GM18867 (cell line): Measurements from ENCODE around the gene FRMD8.
"Not testable (repeated sequence)": the region's sequence is repeated elsewhere in the genome, so short reads cannot be mapped to it uniquely, and the experiment has no call there.

Experiments used
- ATAC-seq: cut with Tn5 transposase; IDR thresholded peaks from one replicate; pipeline ENCODE4 v1.9.1; 2021; ENCODE audit warnings: mild to moderate bottlenecking, moderate library complexity; ENCODE audit not compliant: unreplicated experiment

The FRMD8 gene

DNA sequence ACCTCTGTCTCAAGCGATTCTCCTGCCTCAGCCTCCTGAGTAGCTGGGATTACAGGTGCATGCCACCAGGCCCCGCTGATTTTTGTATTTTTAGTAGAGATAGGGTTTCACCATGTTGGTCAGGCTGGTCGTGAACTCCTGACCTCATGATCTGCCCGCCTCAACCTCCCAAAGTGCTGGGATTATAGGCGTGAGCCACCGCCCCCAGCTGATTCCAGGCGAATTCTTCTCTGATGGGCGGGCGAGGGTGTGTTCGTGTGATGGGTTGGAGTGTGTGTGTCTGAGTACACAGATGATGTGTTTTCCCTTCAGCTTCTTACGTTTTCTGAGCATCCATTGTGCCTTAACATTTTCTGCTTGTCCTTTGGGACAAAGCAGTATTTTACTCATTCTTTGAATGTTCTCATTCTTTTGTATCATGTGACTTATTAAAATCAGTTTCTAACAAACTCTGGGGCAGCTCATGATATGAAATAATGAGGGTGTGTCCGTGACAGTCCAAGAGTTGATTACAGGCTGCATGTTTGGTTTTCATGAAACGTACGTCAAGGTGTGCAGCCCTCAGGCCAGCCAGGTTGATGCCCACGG is 26.7 kb downstream of the FRMD8 start:
- ATAC-seq, result not testable (repeated sequence)

DNA sequence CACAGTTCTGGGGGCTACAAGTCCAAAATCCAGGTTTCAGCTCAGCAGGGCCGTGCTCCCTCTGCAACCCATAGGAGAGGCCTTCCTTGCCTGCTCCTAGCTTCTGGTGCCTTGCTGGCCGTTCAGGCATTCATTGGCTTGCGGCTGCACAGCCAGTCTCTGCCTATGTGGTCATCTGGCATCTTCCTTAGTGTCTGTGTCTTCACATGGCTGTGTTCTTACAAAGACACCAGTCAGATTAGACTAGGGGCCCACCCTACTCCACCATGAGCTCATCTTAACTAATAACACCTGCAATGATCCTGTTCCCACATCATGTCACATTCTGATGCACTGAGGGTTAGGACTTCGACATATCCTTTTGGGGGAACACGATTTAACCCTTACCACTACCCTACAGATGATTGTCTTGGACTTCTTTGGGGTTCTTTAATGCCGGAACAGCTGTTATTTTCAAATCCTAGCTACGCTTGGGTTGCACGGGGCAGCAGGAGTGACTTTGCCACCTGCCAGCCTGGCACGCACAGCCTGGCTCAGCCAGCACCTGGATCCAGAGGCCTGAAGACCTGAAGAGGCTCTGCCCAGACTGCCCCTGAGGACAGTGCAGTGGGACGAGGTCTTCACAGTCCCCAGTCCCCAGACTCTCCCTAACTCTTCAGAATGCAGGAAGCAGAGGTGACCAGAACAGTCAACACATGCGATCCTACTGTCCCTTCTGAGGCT is 28.5 kb downstream of the FRMD8 start:
- ATAC-seq, result no peak

DNA sequence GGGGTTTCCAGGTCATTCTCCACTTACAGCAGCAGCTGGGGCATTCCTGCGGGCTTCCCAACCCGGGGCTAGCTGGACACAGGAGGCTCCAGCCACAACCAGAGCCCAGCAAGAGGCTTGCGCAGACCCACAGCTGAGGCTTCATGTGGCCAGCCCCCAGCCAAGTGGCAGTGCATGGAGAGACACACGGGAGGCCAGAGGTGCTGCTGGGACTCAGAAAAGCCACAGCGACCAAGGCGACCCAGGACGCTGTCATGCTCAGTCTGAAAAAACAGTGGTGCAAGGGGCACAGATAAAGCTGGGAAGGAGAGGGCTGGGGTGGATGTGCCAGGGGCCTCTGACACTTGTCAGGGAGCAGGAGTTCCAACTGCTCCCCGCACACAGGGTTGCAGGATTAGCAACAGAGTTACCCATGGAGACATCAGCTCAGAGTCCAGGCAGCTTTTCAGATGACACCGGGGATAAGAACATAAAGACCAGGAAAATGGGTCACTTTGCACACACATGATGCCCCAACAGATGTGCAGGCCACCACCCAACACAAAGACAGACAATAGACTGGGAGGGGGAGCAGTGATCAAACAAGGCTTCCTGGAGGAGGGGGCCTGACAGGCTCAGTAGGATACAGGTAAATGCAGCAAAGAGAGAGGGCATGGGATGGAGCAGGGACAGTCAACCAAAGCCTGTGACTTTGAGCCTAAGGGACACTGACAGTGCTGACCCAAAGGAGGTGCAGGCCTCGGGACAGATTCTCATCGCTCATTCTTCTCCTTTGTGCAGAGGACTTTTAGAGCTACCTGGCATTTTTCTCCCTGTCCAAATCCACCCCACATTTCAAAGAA is 29.3 kb downstream of the FRMD8 start:
- ATAC-seq, result no peak

- peak; percentile 36 for ATAC-seq
Measured at GRCh38 chr11:65416341-65416824, 29.9 kb downstream of the FRMD8 start.

- no peak for ATAC-seq
Measured at GRCh38 chr11:65416841-65417701, 30.6 kb downstream of the FRMD8 start.

GRCh38 chr11:65417702-65418430 is 31.4 kb downstream of the FRMD8 start:
- no peak for ATAC-seq

DNA sequence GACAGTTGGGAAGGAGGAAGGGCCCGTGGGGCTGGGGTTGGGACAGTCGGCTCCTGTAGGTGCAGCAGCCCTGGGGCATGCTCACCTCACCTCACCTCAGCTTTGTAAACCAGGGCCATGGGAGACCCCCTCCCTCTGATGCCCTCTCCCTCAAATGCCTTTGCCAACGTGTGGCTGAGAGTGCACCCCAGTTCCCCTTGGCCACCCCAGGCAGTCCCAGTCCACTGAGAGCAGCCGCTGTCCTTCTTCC is 31.9 kb downstream of the FRMD8 start:
- ATAC-seq, result no peak

DNA sequence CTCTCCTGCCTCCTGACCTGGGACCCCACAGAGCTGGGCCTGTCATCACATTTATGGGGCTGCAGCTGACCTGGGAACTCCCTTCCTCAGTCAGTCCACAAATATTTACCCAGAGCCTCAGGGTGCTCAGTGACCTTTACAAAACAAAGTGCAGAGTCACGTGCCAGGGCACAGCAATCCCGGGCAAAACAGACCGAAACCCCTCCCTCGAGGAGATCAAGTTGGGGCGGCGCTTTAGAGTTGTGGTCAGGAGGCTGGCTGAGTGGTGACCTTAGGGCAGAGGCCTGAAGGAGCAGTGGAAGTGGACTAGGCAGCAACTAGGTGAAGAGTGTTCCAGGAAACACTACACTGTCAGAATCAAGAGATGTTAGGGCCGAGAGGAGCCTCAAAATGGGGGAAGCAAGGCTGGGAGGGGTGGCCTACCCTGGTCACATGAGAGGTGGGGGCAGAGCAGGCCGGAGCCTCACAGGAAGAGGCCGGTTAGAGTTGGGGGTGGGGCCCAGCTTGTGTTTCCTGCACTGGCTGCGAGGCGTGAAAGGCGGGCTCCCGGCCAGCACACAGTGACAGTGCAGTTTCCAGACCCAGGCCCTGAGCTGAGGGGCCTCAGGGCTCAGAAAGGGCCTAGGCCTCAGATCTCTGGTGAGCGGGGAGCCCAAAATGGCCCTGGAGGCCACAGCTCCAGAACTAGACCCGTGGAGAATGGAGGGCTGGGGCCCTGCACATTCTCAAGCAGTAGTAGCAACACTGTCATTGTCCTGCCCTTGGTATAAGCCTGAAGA is 32.4 kb downstream of the FRMD8 start:
- peak; percentile 34 for ATAC-seq

DNA sequence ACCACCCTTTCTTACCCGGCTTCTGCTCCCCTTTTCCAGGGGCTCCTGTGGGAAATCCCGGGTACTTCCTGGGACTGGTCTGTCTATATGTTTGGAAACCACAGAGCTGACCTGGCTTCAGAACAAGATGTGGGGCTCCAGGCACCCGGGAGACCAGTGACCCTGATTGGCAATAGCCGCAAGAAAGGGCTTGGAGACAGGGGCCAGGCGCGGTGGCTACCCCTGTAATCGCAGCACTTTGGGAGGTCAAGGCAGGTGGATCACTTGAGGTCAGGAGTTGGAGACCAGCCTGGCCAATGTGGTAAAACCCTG is 33.0 kb downstream of the FRMD8 start:
- ATAC-seq, result no peak

DNA sequence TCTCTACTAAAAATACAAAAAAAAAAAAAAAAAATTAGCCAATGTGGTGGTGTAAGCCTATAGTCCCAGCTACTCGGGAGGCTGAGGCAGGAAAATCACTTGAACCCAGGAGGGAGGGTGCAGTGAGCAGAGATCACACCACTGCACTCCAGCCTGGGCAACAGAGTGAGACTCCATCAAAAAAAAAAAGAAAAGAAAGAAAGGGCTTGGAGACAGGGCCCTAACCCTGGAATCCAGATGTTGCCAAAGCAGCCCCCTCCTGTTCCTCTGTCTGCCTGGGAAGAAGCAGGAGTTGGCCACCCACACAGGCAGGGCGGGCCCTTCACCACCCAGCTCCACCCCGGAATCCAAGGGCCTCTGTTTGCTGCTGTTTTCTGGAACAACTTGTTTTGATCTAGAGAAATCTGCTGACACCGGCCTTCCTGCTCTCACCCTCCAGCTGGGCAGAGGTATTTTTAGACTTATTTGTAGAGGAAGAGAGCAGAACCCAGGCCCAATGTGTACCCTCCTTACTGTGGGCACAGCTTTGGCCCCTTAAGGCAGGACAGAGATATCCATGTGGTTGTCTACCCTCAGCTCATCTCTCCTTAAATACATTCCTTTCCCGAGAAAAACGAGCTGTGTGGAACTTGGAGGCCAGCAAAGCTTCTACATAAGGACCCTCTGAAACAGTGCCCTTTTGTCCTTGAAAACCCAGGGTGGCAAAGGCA is 33.5 kb downstream of the FRMD8 start:
- no peak for ATAC-seq

GRCh38 chr11:65420506-65420905 is 34.1 kb downstream of the FRMD8 start:
- no peak for ATAC-seq

GRCh38 chr11:65420979-65421793 is 34.7 kb downstream of the FRMD8 start:
- ATAC-seq, result no peak

GRCh38 chr11:65421794-65422632 is 35.6 kb downstream of the FRMD8 start:
- ATAC-seq, result peak; percentile 21

- ATAC-seq, result no peak
Measured at GRCh38 chr11:65422633-65423515, 36.4 kb downstream of the FRMD8 start, which contains the start of gene NEAT1. Gene NEAT1, plus strand, starts transcription at chr11:65422798.

- ATAC-seq, result no peak
Measured at GRCh38 chr11:65423516-65424204, 37.2 kb downstream of the FRMD8 start.
